Aorta (tissue), 5 donors: Measurements from ENCODE around the gene DIO3. TPM values are rescaled to one million over a fixed set of nuclear protein-coding genes. Genes with fewer than 3 reads are reported as not detected.
"Not testable (repeated sequence)": the region's sequence is repeated elsewhere in the genome, so short reads cannot be mapped to it uniquely, and the experiment has no call there.

Experiments
- ATAC-seq: fragments of 200-7000 bp; cut with Tn5 transposase; one replicate; pipeline ENCODE4 v1.9.1; 2022; ENCODE audit warnings: moderate library complexity; ENCODE audit not compliant: low FRiP score
- DNase-seq, 2 donors: peaks; one replicate each; pipeline ENCODE4 v3.0.0-alpha.2; 2020
- H3K27ac ChIP-seq, 2 donors: one replicate each; pipeline ENCODE4 v1.5.1; 2013; ENCODE audit warnings: low read length in 2 of 2, mild to moderate bottlenecking in 2 of 2, moderate library complexity in 2 of 2, control low read depth in 1 of 2, inconsistent platforms in 1 of 2, low read depth in 1 of 2
- H3K27me3 ChIP-seq, 2 donors: one replicate each; pipeline ENCODE4 v1.6.1; 2013; ENCODE audit warnings: control low read depth in 1 of 2, low read length in 1 of 2, mild to moderate bottlenecking in 1 of 2, moderate library complexity in 1 of 2; ENCODE audit not compliant: insufficient read depth in 2 of 2, control insufficient read depth in 1 of 2
- H3K36me3 ChIP-seq, 2 donors: one replicate each; pipeline ENCODE4 v1.6.1; 2013; ENCODE audit warnings: control low read depth in 1 of 2, low read length in 1 of 2, mild to moderate bottlenecking in 1 of 2; ENCODE audit not compliant: insufficient read depth in 2 of 2, control insufficient read depth in 1 of 2
- H3K4me1 ChIP-seq, 2 donors: one replicate each; pipeline ENCODE4 v1.6.1; 2013; ENCODE audit warnings: low read length in 2 of 2, control low read depth in 1 of 2, mild to moderate bottlenecking in 1 of 2, moderate library complexity in 1 of 2; ENCODE audit not compliant: insufficient read depth in 2 of 2, control insufficient read depth in 1 of 2
- H3K4me3 ChIP-seq, 2 donors: one replicate each; pipeline ENCODE4 v1.5.1; 2013; ENCODE audit warnings: low read length in 2 of 2, control low read depth in 1 of 2, mild to moderate bottlenecking in 1 of 2
- H3K9me3 ChIP-seq: one replicate; pipeline ENCODE4 v1.6.1; 2013; ENCODE audit warnings: mild to moderate bottlenecking, low read length; ENCODE audit not compliant: control insufficient read depth
- WGBS, 2 donors: extraction: QIAGEN DNeasy Blood & Tissue Kit; methylation state at CpG; one replicate each; pipeline ENCODE4 v1.1.7; 2013; 5-methylcytosine and 5-hydroxymethylcytosine counted together
- intact Hi-C, 2 donors: fragments of 100-400 bp; cut with DNase I; formaldehyde crosslinking; loops; one replicate each; pipeline versions ENCODE4 v1.14.2 to v1.15.0; 2022
- polyA plus RNA-seq, 2 donors: library from polyadenylated mRNA; stranded (reverse); fragments of 200-250 nt; gene quantifications; one replicate each; pipeline ENCODE4 v1.2.3, GENCODE V29; 2013
- total RNA-seq, 2 donors: library from RNA; stranded (reverse); fragmentation: NEBNext Ultra II Directional; extraction: Animal tissue kit (Norgen Biotek cat#: 25700); gene quantifications; one replicate each; pipeline ENCODE4 v1.2.1, GENCODE V29; 2021
- donor health status: healthy with polysubstance abuse.
- donor health status: Bipolar disorder and iron deficiency.
- donor health status: DM: no; HTN: no; CAD: no.
- donor health status: DM: no; HTN: no; CAD: no.
- donor health status: DM: yes; HTN: yes; CAD: no.

Gene DIO3
- total and polyA plus RNA-seq, 4 donors, result 0.05 to 5.8 (median 2.0) TPM

DNA sequence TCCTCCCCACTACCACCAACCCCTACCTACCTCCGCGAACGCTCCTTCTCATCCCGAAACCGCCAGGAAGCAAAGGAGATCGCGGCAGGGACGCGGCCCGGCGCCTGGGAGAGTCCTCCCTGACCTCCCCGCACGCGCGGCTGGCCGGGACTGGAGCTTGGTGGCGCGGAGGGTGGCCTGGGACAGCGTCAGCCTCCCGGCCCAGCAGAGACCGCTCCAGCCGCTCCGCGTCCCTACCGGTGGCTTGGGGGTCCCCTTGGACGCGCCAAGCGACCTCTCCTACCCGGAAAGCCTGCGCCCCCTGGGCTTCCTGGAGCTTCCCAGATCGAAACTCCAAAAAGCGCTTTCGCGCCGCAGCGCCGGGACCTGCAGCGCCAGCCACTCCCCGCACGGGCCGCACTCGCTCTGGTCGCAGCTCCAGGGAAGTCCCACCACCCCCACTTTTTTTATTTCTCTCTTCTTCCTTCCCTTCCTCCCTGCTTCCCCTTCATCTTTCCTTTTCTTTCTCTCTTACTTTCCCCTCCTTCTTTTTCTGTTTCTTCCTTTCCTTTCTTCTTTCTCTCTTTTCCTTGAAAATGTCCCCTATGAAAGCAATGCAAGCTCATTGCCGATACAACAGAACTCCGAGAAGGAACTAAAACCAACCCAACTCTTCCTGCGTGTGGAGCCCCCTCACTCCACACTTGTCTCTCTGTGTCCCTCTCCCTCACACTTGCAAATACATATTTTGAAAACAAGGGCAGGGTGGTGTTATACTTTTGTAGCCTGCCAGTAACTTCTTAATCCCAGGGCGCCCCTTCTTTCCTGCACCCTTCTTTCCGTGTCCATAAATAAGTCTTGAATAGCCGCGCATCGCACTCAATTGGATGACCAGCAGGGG is 3.8 kb downstream of the DIO3 start:
- intact Hi-C loops, result no loop called here
- ATAC-seq, result no peak
- peaks cover 10% of the 10 kb centered on the region for H3K9me3 ChIP-seq
- no peak overlapping the region for H3K27ac ChIP-seq
- 2% methylated on average over 48 to 51 of the region's 51 CpGs for WGBS, 2 donors
- no peaks in the 10 kb centered on the region for H3K36me3 ChIP-seq
- H3K4me3 ChIP-seq, result no peak overlapping the region
- H3K4me1 ChIP-seq, result no peaks in the 10 kb centered on the region
- H3K27me3 ChIP-seq, result no peaks in the 10 kb centered on the region
- DNase-seq, result peak in 1 of 2 donors; percentile 4

DNA sequence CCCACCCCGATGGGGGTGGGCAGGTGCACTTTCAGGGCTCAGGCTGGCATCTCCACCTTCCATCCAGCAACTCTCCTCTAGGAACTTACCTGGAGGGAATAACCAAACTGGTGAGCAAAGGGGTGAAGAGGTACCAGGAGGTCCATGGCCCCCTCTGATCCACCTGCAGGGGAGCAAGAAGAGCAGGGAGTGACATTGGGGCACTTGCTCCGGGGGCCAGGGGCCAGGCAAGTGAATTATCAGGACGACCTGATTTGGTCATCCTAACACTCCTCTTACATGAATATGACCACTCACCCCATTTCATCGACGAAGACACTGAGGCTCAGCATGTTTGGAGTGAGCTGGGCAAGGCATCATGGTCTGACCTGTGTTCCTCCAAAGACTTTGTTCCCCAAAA is 6.0 kb downstream of the DIO3 start:
- intact Hi-C loops, result no loop called here
- DNase-seq (no peak), ATAC-seq (no peak)
- Histone ChIP-seq H3K9me3 (peaks cover 4% of the 10 kb centered on the region), H3K27ac (no peak overlapping the region), H3K4me1 (no peaks in the 10 kb centered on the region), H3K4me3 (no peak overlapping the region), H3K36me3 (no peaks in the 10 kb centered on the region), H3K27me3 (no peaks in the 10 kb centered on the region)
- WGBS, 2 donors, result 86 to 88% methylated on average over 5 of the region's 5 CpGs

DNA sequence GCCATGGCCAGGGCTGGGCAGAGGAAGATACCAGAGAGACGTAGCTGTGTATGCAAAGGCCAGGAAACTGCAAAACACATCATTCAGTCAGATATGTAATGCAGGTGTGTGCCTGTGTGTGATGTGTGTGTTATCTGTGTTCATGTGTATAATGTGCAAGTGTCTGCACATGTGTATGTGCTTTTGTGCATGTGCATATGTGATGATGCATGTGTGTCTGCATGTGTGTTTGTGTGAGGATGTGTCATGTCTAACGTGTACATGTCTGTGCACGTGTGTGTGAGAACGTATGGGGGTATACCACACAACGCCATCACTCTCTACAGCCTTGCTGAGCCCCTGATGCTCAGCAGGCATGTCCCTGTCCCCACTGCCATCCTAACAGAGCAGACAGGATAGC is 9.7 kb downstream of the DIO3 start:
- DNase-seq (no peak), ATAC-seq (no peak)
- intact Hi-C loops, result no loop called here
- no peak overlapping the region for H3K27ac ChIP-seq
- H3K4me1 ChIP-seq, result no peaks in the 10 kb centered on the region
- H3K4me3 ChIP-seq, result no peak overlapping the region
- no peaks in the 10 kb centered on the region for H3K36me3 ChIP-seq
- H3K27me3 ChIP-seq, result no peaks in the 10 kb centered on the region
- H3K9me3 ChIP-seq, result peaks cover 4% of the 10 kb centered on the region
- 65 to 73% methylated on average over 5 of the region's 5 CpGs for WGBS, 2 donors

DNA sequence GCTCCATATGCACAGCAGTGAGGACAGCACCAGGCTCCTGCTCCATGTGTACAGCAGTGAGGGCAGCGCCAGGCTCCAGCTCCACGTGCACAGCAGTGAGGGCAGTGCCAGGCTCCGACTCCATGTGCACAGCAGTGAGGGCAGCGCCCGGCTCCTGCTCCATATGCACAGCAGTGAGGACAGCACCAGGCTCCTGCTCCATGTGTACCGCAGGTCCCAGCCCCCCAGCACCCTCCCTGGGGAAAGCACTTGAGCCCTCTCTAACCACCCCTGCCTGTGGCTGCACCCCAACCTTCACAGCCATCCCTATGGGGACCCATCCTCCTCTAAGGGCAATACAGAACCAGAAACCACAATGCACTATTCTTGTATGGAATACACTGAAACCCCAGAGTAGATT is 11.2 kb downstream of the DIO3 start:
- DNase-seq, intact Hi-C loops, H3K4me1 ChIP-seq, H3K4me3 ChIP-seq, H3K27ac ChIP-seq, ATAC-seq, H3K27me3 ChIP-seq, H3K9me3 ChIP-seq, H3K36me3 ChIP-seq: not testable (repeated sequence)
- 92 to 95% methylated on average over 6 of the region's 6 CpGs for WGBS, 2 donors

DNA sequence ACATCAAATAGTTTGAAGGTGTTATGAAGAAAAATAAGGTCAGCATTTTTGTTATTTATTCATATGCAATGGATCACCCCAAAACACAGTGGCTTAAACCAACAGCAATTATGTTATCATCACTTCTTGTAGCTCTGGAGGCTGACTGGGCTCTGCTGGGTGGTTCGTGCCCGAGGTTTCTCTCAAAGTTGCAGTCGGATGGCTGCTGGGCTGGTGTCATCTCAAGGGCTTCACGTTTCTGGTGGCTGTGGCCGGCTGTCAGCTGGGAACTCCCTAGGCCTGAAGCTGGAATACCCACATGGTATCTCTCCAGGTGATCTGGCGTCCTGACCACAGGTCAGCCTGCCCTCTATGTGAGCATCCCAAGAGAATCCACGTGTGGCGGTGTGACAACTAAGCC is 12.0 kb downstream of the DIO3 start:
- H3K4me3 ChIP-seq, result no peak overlapping the region
- 72 to 85% methylated on average over 8 of the region's 8 CpGs for WGBS, 2 donors
- no peak overlapping the region for H3K27ac ChIP-seq
- ATAC-seq (no peak), DNase-seq (no peak)
- no peaks in the 10 kb centered on the region for H3K36me3 ChIP-seq
- intact Hi-C loops, result no loop called here
- H3K4me1 ChIP-seq, result no peaks in the 10 kb centered on the region
- peaks cover 4% of the 10 kb centered on the region for H3K9me3 ChIP-seq
- H3K27me3 ChIP-seq, result no peaks in the 10 kb centered on the region

DNA sequence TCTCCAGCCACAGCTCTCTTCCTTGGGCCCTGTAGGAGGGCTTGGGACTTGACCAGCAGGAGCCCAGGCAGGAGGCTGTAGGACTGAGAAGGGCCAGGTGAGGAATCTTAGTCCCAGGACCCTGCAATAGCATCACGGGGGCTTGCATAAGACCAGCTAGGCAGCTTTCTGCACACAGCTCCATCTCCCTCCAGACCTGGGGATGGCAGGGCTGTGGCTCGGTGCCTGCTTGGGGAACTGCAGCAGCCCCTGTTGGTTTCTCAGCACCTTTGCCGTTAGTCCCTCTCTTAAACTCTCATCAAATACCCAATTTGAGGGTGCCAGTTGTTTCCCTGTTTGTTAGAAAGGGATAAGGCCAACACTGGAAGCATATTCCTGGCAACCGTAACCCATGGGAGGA is 14.3 kb downstream of the DIO3 start:
- H3K9me3 ChIP-seq, result peaks cover 4% of the 10 kb centered on the region
- no peak for DNase-seq
- intact Hi-C loops, result no loop called here
- no peak overlapping the region for H3K4me3 ChIP-seq
- 44 to 60% methylated on average over 4 of the region's 4 CpGs for WGBS, 2 donors
- no peaks in the 10 kb centered on the region for H3K36me3 ChIP-seq
- no peak for ATAC-seq
- no peaks in the 10 kb centered on the region for H3K27me3 ChIP-seq
- H3K4me1 ChIP-seq, result no peaks in the 10 kb centered on the region
- no peak overlapping the region for H3K27ac ChIP-seq

DNA sequence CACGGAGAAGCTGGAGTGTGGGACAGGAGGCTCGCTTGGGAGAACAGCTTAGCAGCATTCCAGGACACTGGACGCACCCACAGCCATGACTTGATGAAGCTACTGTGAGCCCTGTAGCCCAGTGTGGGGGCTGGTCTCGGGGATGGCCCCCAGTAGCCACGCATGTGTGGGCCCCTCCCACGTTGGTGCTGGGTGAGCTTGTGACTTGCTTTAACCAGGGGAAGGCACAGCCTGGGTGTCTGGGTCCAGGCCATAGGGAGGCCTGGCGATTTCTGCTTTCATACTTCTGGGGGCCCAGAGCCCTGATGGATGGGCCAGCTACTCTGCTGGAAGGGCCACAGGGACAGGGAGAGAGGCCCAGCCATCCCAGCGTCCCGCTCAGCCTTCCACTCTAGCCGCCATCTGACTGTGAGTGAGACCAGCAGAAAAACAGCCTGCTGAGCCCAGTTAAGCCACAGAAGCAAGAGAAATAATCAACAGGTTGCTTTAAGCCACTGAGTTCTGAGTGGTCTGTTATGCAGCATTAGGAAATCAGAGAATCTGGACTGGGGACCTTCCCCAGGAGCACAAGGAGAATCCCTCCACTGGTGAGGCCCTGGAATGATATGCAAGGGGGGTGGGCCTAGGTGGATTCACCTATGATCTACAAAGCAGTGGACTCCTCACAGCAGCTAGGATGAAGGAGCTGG is 16.1 kb downstream of the DIO3 start:
- H3K36me3 ChIP-seq, result no peaks in the 10 kb centered on the region
- H3K4me3 ChIP-seq, result no peak overlapping the region
- no peak for DNase-seq
- no peaks in the 10 kb centered on the region for H3K4me1 ChIP-seq
- no peaks in the 10 kb centered on the region for H3K27me3 ChIP-seq
- H3K9me3 ChIP-seq, result peaks cover 1% of the 10 kb centered on the region
- H3K27ac ChIP-seq, result no peak overlapping the region
- WGBS, 2 donors, result 72 to 82% methylated on average over 10 of the region's 10 CpGs
- no peak for ATAC-seq
- intact Hi-C loops, result no loop called here

DNA sequence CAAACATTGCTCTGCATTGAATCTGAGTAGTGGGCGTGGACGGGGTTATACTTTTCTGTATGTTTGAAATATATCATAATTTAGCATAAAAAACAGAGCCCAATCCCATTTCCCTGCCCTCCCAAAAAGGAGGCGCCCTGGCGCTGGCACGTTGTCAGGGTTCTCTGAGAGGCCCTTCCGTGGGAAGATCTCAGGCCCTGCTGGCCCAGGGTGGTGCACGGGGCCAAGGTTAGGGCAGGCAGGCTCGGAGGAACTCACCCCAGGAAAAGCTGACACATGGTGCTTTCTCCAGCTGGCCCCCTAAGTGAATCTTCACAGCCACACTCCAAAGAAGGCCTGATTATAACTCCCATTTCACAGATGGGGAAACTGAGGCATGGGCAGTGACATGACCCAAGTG is 17.2 kb downstream of the DIO3 start:
- no peak overlapping the region for H3K27ac ChIP-seq
- DNase-seq (no peak), ATAC-seq (no peak)
- intact Hi-C loops, result no loop called here
- 69 to 72% methylated on average over 8 of the region's 8 CpGs for WGBS, 2 donors
- H3K4me3 ChIP-seq, result no peak overlapping the region
- no peaks in the 10 kb centered on the region for H3K4me1 ChIP-seq
- H3K9me3 ChIP-seq, result no peaks in the 10 kb centered on the region
- H3K27me3 ChIP-seq, result no peaks in the 10 kb centered on the region
- H3K36me3 ChIP-seq, result no peaks in the 10 kb centered on the region
